Suppressor macrophage (primary cell): Measurements from ENCODE around the gene ANKRD22.

Experiments used
- DNase-seq, 4 experiments: peaks; one replicate each; pipeline ENCODE4 v3.0.0-alpha.2; 2020 to 2022

Gene ANKRD22

DNA sequence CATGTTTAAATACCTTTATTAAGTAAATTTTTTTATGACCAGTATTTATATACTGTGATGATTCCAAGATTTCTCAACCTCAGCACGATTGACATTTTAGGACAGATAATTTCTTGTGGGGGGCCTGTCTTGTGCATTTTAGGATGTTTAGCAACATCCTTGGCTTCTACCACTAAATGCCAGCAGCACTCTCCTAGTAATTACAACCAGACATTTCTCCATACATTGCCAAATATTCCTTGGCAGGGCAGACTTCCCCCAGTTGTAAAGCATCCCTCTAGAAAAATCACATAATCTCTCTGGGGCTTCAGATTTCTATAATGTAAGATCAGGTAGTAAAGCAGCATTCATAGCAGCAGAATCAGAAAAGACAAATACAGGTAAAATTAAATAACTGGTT, 56.9 kb downstream of the ANKRD22 start:
- peak in 2 of 4 experiments; percentile 19 to 24 for DNase-seq

DNA sequence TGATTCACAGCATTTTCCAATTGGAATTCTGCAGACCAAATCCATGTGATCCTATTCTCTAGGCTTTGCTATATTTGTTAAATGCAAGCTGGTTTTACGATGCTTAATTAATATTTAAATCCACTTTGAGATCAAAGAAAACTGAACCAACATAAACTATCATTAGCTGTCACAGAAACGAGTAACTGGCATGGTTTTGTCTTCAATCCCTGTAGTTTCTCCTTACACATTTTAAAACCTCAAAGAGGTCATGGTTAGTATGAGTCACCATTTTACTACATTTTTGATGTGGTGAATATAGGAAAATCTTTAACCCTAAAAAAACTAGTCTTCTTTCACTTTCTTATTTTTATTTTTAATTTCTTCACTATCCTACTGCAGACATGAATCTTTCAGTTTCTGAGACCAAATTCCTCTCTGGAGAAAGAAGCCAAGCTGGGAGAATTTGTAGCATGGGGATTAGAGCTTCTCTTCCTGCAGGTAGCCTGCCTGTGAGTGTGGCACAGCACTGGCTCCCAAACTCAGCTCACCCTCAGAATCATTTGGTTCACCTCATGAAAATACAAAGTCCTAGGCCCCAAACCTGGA, 57.8 kb downstream of the ANKRD22 start:
- peak in 2 of 4 experiments; percentile 34 to 57 for DNase-seq

DNA sequence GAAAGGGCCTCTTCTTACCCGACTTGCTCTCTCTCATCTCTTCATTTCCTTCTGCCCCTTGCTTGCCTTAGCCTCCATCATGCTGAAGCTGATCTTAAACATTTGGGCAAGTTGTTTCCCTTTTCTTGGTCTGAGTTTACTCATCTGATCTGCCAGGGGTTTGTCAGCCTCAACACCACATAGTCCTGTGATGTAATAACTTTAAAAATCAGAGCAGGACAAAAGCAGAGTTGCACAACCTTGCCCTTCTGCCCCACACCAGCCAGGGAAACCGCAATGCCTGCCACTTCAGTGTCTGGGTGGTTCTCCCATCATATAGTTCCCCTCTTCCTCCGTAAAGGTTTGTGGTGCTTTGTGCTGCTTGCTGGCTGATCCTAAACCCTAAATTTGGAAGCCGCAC, 59.0 kb downstream of the ANKRD22 start:
- peak; percentile 90 to 96 (median 93) for DNase-seq

DNA sequence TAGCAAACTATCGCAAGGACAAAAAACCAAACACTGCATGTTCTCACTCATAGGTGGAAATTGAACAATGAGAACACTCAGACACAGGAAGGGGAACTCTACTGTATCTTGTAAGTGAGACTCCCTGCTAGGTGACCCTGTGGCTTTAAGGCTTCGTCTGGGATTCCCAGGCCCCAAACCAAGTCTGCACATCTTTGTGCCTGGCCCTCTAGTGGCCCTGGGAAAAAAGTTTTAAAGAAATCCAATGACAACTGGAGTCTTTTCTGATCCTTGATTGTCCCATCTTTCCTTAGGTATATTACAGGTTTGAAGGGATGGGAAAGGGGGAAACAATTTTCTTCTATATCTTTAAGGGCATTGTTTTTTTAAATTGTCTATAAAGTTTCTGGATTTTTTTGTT, 59.7 kb downstream of the ANKRD22 start:
- peak; percentile 8 to 47 (median 42) for DNase-seq

DNA sequence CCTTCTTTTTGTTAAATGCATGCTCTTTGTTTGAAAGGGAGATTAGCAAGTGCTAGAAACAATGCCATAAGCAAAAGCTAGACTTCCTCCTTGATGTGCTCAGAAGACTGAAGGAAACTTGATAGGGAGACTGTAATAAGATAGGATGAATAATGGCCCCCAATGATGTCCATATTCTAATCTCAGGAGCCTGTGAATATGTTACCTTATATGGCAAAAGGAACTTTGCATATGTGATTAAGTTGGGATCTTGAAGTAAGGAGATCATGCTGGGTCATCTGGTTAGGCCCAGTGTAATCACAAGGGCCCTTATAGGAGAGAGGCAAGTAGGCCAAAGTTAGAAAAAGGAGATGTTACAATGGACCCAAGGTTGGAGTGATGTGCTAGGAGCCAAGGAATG, 62.7 kb downstream of the ANKRD22 start:
- no peak for DNase-seq

DNA sequence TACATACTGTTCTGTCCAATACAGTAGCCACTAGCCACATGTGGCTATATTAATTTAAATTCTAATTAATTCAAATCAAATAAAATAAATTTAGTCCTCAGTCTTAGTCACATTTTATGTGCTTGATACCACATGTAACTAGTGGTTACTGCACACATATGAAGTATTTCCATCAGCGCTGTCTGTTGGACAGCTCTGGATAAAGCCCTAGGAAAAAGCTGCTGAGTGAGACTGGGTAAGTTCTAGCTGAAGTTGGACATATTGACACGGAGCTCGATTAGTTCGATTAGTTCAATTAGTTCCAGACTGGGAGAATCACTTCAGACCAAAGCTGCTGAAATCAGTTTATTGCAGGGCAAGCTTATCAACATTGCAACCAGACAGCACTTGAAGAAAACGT, 64.2 kb downstream of the ANKRD22 start:
- DNase-seq: no peak

DNA sequence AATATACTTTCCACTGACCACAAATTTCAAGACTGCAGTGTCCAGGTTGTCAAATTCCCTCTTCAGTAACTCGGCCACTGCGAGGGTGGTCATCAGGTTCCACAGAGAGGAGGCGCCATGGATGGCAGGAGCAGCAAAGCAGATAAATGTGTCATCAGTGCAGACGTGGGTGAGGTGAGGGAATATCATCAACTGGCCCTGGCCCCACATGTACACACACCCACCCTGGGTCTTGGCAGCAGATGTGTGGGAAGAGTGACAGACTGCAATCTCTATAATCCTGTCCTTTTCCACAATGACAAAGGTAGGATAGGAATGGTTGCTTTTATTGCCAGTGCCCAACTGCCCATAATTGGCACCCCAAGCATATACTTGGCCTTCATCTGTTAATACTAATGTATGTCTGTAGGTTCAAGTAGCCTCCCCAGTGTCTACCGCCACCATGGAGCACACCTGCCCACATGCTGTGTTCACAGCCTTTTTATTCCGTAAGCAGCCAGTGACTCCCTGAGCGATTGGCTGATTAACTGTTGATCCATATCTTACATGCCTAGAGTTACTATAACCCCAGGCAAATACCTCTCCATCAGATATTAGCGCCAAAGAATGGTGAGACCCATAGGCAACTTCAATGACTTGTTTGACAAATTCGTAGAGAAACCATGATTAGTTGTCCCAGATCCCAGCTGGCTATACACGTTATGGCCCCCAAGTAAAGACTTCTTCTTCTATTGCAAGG, 65.4 kb downstream of the ANKRD22 start:
- no peak for DNase-seq

DNA sequence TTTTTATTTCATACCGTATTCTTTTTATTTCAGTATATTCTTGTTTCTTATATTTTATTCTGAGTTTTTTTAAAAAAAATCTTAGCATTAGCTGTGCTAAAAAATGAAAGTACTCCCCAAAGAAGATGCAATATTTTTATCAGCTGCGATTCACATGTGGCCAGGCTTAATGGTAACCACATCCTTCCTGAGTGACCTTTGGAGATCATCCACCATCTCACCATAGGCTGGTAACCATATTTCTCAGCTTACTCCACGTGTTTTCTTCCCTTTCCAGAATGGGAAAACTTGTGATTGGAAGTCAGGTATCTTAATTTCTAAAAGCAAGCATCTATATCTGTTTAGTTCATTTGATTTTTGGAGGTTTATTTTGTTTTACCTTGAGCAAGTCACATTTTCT, 67.9 kb downstream of the ANKRD22 start:
- no peak for DNase-seq

DNA sequence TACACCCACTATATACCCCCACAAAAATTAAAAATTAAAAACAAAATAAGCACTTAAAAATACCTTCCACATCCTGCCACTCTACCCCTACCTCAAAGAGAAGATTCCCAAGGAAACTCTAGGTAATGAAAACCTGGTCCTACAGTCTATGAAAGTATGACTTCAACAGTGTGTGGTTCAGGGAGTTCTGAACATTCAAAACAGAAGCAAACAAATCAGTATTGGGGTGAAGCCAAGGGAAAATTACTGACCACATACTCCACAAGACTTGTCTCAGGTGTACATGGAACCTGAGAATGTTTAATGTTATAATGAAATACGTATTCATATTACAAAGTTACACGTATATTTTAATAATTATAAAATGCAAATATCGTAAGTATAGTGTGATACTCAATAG, 69.4 kb downstream of the ANKRD22 start:
- no peak for DNase-seq

DNA sequence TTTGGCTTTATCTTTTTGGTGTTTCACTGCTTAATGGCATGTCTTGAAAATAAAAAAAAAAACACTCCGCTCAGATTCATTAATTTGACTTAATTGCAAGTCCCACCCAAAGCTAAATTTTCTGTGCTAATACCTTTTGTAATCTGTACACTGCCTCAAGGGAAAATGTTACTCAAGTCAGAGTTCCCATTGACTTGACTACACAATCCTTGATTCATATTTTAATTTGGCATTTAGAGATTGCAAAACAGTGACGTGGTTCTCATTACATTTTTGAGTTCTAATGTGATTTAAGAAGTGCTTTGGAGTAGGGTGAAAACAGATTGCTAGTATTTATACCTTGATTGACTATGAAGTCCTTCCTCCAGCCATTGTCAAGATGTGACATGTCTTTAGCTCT, 70.4 kb downstream of the ANKRD22 start:
- DNase-seq: no peak
